HL-60/S4 treated with retinoic acid at 250 ng/mL for 4 days and 3 days (cell line): ENCODE results near the gene ANO1.
"Not testable (repeated sequence)": the region's sequence is repeated elsewhere in the genome, so short reads cannot be mapped to it uniquely, and the experiment has no call there.

Experiments used
- in situ Hi-C: fragments of 300-500 bp; cut with MboI; formaldehyde crosslinking; loops from 2 replicates; pipeline ENCODE4 v1.7.0; 2022; ENCODE audit warnings: low sequenced_read_pairs

ANO1 gene

DNA sequence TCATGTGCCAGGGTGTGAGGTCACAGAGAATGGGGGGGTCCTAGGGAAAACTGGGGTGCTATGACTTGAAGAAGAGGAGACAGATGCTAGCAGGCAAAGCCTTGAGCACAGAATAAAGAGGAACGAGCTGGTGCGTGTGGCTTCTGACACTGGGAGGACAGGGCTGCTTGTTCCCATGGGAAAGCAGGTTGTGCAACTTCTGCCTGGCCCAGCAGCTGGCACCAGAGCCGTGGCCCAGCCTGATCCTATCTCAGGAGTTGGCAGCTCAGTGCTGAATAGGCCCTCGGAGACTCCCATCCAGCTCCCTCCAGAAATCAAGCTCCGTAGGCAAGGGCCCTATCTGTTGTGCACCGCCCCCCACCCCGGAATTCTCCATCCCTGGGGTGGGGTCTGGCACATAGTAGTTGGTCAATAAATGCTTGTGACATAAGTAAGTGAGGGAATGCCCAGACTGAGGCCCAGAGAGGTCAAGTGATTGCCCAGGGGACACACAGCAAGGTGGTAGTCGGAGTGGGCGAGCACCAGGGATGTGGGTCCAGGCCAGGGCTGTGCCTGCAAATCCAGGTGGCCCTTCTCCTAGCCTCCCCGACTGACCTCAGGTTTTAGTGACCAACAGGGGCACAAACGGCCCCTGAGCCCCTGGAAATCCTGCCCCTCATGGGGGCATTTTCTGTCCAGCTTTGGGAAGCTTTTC, 105.5 kb downstream of the ANO1 start:
- in situ Hi-C loops, result loop anchor here (10.0 to 25.0 kb wide), 2 partner anchors 259 to 471 kb away; partner anchors contain the start of gene FGF19

DNA sequence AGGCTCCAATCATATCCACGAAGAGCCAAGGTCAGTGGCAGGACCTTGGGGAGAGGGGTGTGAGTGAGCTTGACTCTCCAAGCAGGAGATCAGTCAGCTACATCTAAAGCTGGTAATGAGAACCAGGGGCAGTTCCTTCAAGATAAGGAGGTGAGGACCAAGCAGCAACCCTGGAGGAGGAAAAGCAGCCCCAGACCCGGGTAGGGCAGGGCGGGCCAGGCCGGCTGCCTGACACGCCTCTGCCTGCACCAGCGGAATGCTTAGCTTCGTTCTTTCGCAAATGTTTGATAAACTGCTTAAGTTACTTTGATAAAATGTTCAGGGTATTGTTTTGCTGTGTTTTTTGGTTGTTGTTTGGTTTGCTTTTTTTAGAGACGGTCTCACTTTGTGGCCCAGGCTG, 106.3 kb downstream of the ANO1 start:
- in situ Hi-C loops, result loop anchor here (10.0 to 25.0 kb wide), 2 partner anchors 260 to 472 kb away; partner anchors contain the start of gene FGF19

DNA sequence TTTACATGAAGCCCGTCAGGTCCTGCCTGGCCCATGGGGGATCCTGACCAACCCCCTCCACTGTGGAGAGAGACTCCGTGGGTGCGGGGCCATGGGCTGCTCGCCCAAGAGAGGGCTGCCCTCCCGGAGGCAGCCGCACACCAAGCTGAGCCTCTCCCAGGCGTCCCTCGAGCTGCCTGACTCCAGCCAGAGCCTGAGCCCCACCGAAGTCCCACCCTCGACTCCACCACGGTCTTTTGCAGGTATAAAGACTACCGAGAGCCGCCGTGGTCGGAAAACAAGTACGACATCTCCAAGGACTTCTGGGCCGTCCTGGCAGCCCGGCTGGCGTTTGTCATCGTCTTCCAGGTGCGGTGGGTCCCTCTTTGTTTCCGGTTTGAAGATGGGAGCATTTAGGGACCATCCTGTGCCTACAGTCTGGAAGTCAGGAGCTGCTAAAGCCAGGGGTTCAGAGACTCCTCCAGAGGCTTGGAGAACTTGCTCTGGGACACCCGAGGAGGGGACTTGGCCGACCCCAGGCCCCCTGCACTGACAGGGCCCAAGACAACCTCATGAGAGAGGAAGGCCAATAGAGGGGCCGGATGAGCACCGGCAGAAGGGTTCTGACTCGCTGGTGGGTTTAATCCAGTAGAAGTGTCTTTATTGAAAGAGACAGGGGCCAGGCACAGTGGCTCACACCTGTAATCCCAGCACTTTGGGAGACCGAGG, 107.4 kb downstream of the ANO1 start:
- in situ Hi-C loops, result loop anchor here (10.0 to 25.0 kb wide), 2 partner anchors 261 to 473 kb away; partner anchors contain the start of gene FGF19

GRCh38 chr11:70186420-70186819, 108.3 kb downstream of the ANO1 start:
- in situ Hi-C loops, result loop anchor here (10.0 to 25.0 kb wide), 2 partner anchors 262 to 474 kb away; partner anchors contain the start of gene FGF19

- in situ Hi-C loops, result loop anchor here (10.0 to 25.0 kb wide), 2 partner anchors 262 to 475 kb away; partner anchors contain the start of gene FGF19
Observed at GRCh38 chr11:70186936-70187335, 108.8 kb downstream of the ANO1 start.

DNA sequence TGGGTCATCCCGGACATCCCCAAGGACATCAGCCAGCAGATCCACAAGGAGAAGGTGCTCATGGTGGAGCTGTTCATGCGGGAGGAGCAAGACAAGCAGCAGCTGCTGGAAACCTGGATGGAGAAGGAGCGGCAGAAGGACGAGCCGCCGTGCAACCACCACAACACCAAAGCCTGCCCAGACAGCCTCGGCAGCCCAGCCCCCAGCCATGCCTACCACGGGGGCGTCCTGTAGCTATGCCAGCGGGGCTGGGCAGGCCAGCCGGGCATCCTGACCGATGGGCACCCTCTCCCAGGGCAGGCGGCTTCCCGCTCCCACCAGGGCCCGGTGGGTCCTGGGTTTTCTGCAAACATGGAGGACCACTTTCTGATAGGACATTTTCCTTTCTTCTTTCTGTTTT, 109.7 kb downstream of the ANO1 start:
- in situ Hi-C loops, result loop anchor here (10.0 to 25.0 kb wide), 2 partner anchors 263 to 475 kb away; partner anchors contain the start of gene FGF19

DNA sequence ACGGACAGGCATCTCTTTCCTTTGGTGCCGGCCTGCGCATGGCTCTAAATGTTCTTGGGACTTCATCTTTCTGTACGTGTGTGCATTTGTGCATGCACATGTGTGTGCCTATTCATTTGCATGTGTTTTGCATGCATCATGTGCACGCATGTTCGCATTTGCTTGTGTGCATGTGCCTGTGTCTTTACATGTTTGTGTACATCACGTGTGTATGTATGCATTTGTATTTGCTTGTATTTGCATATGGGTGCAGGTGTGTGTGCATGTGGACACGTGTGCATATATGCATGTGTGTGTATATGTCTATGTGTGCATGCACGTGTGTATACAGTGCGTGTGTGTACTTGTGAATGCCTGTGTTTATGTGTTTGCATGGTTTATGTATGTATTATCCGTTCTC, 111.5 kb downstream of the ANO1 start:
- in situ Hi-C loops, result loop anchor here (10.0 to 25.0 kb wide), 2 partner anchors 265 to 477 kb away; partner anchors contain the start of gene FGF19

GRCh38 chr11:70191495-70192140, 113.5 kb downstream of the ANO1 start:
- in situ Hi-C loops, result loop anchor here (25.0 kb wide), 1 partner anchor 479 kb away; the partner anchor contains the start of gene FGF19

DNA sequence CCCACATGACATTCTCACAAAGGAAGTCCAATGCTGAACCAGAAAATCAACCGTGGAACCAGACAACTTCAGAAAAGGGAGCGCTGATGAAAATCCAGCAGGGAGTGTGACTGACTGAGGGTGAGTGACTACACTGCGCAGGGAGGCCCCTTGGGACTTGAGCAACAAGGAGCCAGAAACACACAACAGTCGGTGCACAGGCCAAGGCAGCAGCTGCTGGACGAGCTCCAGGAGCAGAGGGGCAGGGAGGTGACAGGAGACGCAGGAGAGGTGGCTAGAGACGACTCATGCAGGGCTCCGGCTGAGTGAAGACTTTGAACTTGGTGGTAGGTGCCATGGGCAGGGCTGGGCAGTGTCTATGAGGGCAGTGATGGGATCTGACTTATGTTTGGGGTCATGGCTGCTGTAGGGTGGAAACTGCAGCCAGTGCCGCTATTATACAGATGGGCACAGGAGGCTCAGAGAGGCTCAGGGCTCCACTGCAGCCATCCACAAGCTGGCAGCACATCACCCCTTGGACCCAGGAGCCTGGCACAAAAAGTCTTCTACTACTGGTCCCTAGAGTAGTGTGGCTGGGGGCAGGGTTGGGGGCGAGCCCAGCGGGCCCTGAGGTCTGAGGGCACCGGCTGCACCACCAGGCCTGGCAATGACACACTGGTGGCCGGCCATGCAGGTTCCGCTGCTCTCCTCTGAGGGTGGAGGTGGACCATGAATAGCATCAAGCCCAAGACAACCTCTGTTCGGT, 114.7 kb downstream of the ANO1 start:
- in situ Hi-C loops, result loop anchor here (25.0 kb wide), 1 partner anchor 481 kb away; the partner anchor contains the start of gene FGF19

- in situ Hi-C loops, result loop anchor here (25.0 kb wide), 1 partner anchor 481 kb away; the partner anchor contains the start of gene FGF19
Observed at GRCh38 chr11:70193411-70194292, 115.5 kb downstream of the ANO1 start.

GRCh38 chr11:70194792-70195791, 117.0 kb downstream of the ANO1 start:
- in situ Hi-C loops, result loop anchor here (25.0 kb wide), 1 partner anchor 483 kb away; the partner anchor contains the start of gene FGF19

DNA sequence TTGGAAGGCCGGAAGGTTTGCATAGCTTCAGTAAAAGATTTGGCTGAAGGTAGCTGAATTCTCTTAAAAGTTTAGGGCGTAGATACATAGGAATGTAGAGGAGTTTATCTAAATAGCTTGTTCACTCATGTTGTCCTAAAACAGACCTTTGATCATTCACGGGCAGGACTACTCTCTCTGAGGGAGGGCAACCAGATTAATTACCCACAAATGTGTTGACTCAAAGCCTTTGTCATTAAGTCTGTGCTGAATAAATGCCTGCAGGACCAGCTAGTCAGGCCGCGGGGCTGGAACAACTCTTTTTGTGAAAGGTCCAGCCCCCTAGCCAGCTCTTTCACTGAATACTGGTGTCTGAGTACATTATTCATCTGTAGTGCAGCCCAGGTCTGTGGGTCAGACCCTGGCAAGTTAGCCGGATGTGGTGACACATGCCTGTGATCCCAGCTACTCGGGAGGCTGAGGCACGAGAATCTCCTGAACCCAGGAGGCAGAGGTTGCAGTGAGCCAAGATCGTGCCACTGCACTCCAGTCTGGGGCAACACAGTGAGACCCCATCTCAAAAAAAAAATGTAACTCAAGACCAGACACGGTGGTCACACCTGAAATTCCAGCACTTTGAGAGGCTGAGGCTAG, 122.2 kb downstream of the ANO1 start:
- in situ Hi-C loops, result no loop called here

DNA sequence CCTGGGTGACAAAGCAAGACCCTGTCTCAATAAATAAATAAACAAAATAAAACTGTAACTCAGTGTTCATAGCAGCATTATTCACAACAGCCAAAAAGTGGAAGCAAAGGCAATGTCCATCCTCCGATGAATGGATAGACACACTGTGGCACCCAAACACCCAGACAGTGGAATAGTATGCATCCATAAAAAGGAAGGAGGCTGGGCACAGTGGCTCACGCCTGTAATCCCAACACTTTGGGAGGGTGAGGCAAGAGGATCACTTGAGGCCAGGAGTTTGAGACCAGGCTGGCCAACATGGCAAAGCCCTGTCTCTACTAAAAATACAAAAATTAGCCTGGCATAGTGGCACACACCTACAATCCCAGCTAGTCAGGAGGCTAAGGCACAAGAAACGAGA, 122.9 kb downstream of the ANO1 start:
- in situ Hi-C loops, result not testable (repeated sequence)

DNA sequence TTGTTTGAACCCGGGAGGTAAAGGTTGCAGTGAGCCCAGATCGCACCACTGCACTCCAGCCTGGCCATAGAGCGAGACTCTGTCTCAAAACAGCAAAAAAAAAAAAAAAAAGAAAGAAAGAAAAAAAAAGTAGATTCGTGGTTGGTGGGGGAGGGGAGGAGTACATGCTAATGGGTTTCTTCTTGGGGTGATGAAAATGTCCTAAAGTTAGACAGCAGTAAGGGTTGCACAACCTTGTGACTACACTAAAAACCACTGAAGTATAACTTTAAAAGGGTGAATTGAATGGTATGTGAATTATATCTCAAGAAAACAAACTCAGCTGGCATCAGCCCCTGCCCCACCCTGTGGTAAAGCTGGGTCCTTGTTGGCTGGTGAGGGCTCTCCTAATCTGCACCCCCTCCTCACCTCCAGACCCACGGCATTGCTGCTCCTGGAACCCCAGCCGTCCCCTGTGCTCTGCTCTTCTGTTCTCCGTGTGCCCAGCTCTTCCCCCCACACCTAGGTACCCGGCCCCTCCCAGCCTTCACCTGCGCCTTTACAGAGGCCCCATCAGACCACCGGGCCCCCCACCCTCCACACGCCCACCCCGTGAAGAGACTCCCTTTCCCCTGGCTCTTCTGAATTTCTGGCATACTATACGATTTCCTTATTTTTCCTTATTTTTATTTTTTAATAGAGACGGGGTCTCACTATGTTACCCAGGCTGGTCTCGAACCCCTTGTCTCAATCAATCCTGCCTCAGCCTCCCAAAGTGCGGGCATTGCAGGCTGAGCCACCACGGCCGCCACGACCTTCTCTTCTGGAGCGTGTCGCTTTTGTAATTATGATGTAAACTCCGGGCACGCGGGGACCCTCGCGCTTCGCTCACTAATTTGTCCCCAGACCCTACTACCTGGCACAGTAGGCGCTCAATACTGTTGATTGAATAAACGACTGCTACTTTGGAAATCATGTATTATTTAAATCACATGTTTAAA, 124.1 kb downstream of the ANO1 start:
- in situ Hi-C loops, result no loop called here

- in situ Hi-C loops, result no loop called here
Observed at GRCh38 chr11:70202920-70203750, 125.0 kb downstream of the ANO1 start, which contains the start of gene FADD. Gene FADD (plus strand): TSS chr11:70203296. CDS start chr11:70203460, 164 bp downstream.
